SK-N-SH (cell line): Measurements from ENCODE around the gene ATG9A. TPM values are rescaled to one million over a fixed set of nuclear protein-coding genes. Genes with fewer than 3 reads are reported as not detected.

Experiments
- CTCF ChIA-PET: fragments of 300-600, 350-600 bp; formaldehyde crosslinking; extraction: SDS; loops from one replicate; lab custom pipeline; 2021; lab: Yijun Ruan, JAX
- POLR2A ChIA-PET: fragments of 350-600 bp; sonication (Branson Sonifier 250); formaldehyde crosslinking; extraction: SDS; loops from one replicate; lab custom pipeline; 2020; ENCODE audit warnings: antibody characterized with exemption, inconsistent platforms; lab: Yijun Ruan, JAX
- DNase-seq: peaks from one replicate; pipeline ENCODE4 v3.0.0; 2012
- H2AFZ ChIP-seq: fragments of 200-600 bp; sonication (generic); 2 replicates; pipeline ENCODE4 v1.8.1; 2016; ENCODE audit warnings: antibody characterized with exemption, mild to moderate bottlenecking, low read depth
- H3F3A ChIP-seq: fragments of 200-600 bp; sonication (generic); replicated peaks from 2 replicates; pipeline ENCODE3; 2016; ENCODE audit warnings: antibody characterized with exemption, mild to moderate bottlenecking; ENCODE audit not compliant: insufficient read depth
- H3K27ac ChIP-seq, 2 experiments: fragments of 200-500 bp in 1 of 2; fragments of 200-600 bp in 1 of 2; sonication (Bioruptor generic) in 1 of 2; sonication (generic), shearing (Covaris generic) in 1 of 2; 2 replicates each; pipeline versions ENCODE4 v1.5.1 to v1.6.1; 2014 to 2016; ENCODE audit warnings: low read depth in 2 of 2, inconsistent platforms in 1 of 2, low read length in 1 of 2, mild to moderate bottlenecking in 1 of 2, mixed read lengths in 1 of 2
- H3K27me3 ChIP-seq: fragments of 200-600 bp; sonication (generic), shearing (Covaris generic); 2 replicates; pipeline ENCODE4 v1.6.1; 2016; ENCODE audit warnings: mixed run types; ENCODE audit not compliant: insufficient read depth
- H3K36me3 ChIP-seq, 2 experiments: fragments of 200-500 bp in 1 of 2; fragments of 200-600 bp in 1 of 2; sonication (Bioruptor generic) in 1 of 2; sonication (generic) in 1 of 2; replicated peaks in 1 of 2; 2 replicates each; pipeline versions ENCODE3 to v1.5.1; 2014 to 2016; ENCODE audit warnings: low read length in 1 of 2, mild to moderate bottlenecking in 1 of 2; ENCODE audit not compliant: insufficient read depth in 2 of 2, control insufficient read depth in 1 of 2
- H3K4me1 ChIP-seq, 2 experiments: fragments of 200-500 bp in 1 of 2; fragments of 200-600 bp in 1 of 2; sonication (Bioruptor generic) in 1 of 2; sonication (generic), shearing (Covaris generic) in 1 of 2; 2 replicates each; pipeline versions ENCODE4 v1.5.1 to v1.6.1; 2014 to 2016; ENCODE audit warnings: low read depth in 1 of 2, low read length in 1 of 2, mixed run types in 1 of 2; ENCODE audit not compliant: insufficient read depth in 2 of 2, control insufficient read depth in 1 of 2
- H3K4me2 ChIP-seq: fragments of 200-600 bp; sonication (generic), shearing (Covaris generic); 2 replicates; pipeline ENCODE4 v1.6.1; 2017; ENCODE audit warnings: mixed run types
- H3K4me3 ChIP-seq, 2 experiments: fragments of 200-500 bp in 1 of 2; fragments of 200-600 bp in 1 of 2; sonication (Bioruptor generic) in 1 of 2; sonication (generic), shearing (Covaris generic) in 1 of 2; 2 replicates each; pipeline versions ENCODE4 v1.5.1 to v1.8.1; 2014 to 2016; ENCODE audit warnings: low read depth in 2 of 2, inconsistent platforms in 1 of 2, low read length in 1 of 2, mild to moderate bottlenecking in 1 of 2, mixed read lengths in 1 of 2, moderate library complexity in 1 of 2
- H3K79me2 ChIP-seq: fragments of 200-600 bp; sonication (generic); 2 replicates; pipeline ENCODE4 v1.8.1; 2017; ENCODE audit warnings: mild to moderate bottlenecking; ENCODE audit not compliant: insufficient read depth
- H3K9ac ChIP-seq: fragments of 200-600 bp; sonication (generic); 2 replicates; pipeline ENCODE4 v1.6.1; 2017; ENCODE audit warnings: mixed run types
- H3K9me2 ChIP-seq: fragments of 200-600 bp; sonication (generic); 2 replicates; pipeline ENCODE4 v1.6.1; 2017; ENCODE audit warnings: mixed run types
- H3K9me3 ChIP-seq: fragments of 200-600 bp; sonication (generic); 2 replicates; pipeline ENCODE4 v1.6.1; 2017; ENCODE audit warnings: mixed run types, mild to moderate bottlenecking, moderate library complexity
- H4K20me1 ChIP-seq: fragments of 200-600 bp; sonication (generic); 2 replicates; pipeline ENCODE4 v1.6.1; 2017; ENCODE audit warnings: mild to moderate bottlenecking, mixed run types; ENCODE audit not compliant: insufficient read depth
- CHD2 ChIP-seq: fragments of 150-350 bp; IDR thresholded peaks from 2 replicates; pipeline ENCODE4 v1.6.1; 2018; ENCODE audit warnings: low read length; ENCODE audit not compliant: partially characterized antibody
- CTCF ChIP-seq: fragments of 200-600 bp; sonication (generic); IDR thresholded peaks from 2 replicates; pipeline ENCODE4 v1.6.1; 2017; ENCODE audit warnings: antibody characterized with exemption, mild to moderate bottlenecking, moderate library complexity
- ELF1 ChIP-seq: IDR thresholded peaks from 2 replicates; pipeline ENCODE4 v1.4.0; 2012
- FOXM1 ChIP-seq: IDR thresholded peaks from 2 replicates; pipeline ENCODE4 v1.4.0; 2012; ENCODE audit warnings: low read depth, mild to moderate bottlenecking
- GATA2 ChIP-seq: sonication (generic); formaldehyde crosslinking; IDR thresholded peaks from 2 replicates; pipeline ENCODE4 v1.5.0; 2020; ENCODE audit warnings: mild to moderate bottlenecking, missing genetic modification reagents
- IRF3 ChIP-seq: fragments of 150-350 bp; IDR thresholded peaks from 2 replicates; pipeline ENCODE4 v1.6.1; 2016; ENCODE audit warnings: mild to moderate bottlenecking, low read depth, low read length
- JUND ChIP-seq: IDR thresholded peaks from 2 replicates; pipeline ENCODE4 v1.4.0; 2012
- MEF2A ChIP-seq: IDR thresholded peaks from 2 replicates; pipeline ENCODE4 v1.4.0; 2012; ENCODE audit warnings: low read depth, borderline replicate concordance
- MXI1 ChIP-seq: IDR thresholded peaks from 2 replicates; pipeline ENCODE4 v1.6.1; 2012; ENCODE audit warnings: mild to moderate bottlenecking, low read depth, low read length, improper control_type of control experiment
- NRF1 ChIP-seq: IDR thresholded peaks from 2 replicates; pipeline ENCODE4 v1.6.1; 2012; ENCODE audit warnings: low read depth, mild to moderate bottlenecking, low read length
- PBX3 ChIP-seq: IDR thresholded peaks from 2 replicates; pipeline ENCODE4; 2012
- POLR2AphosphoS5 ChIP-seq: IDR thresholded peaks from 2 replicates; pipeline ENCODE4 v1.6.1; 2012; ENCODE audit warnings: low read depth, low read length
- RFX5 ChIP-seq: IDR thresholded peaks from 2 replicates; pipeline ENCODE4 v1.6.1; 2012; ENCODE audit warnings: mild to moderate bottlenecking, improper control_type of control experiment, low read length
- TEAD4 ChIP-seq: IDR thresholded peaks from 2 replicates; pipeline ENCODE4 v1.4.0; 2012; ENCODE audit warnings: mild to moderate bottlenecking, borderline replicate concordance; ENCODE audit not compliant: insufficient read depth
- USF1 ChIP-seq: IDR thresholded peaks from 2 replicates; pipeline ENCODE4 v1.4.0; 2012; ENCODE audit warnings: low read depth, borderline replicate concordance
- USF2 ChIP-seq: fragments of 150-350 bp; IDR thresholded peaks from 2 replicates; pipeline ENCODE4 v1.6.1; 2017; ENCODE audit warnings: antibody characterized with exemption, low read length, low read depth, borderline replicate concordance
- YY1 ChIP-seq: IDR thresholded peaks from 2 replicates; pipeline ENCODE4 v1.4.0; 2012; ENCODE audit warnings: low read depth, mild to moderate bottlenecking
- WGBS: methylation state at CpG from one replicate; pipeline ENCODE4 v1.1.6; 2017; ENCODE audit warnings: low lambda C conversion rate; 5-methylcytosine and 5-hydroxymethylcytosine counted together
- polyA plus RNA-seq, 3 experiments: library from polyadenylated mRNA; depleted of rRNA; stranded (reverse); fragments of >200 nt; gene quantifications; 2 replicates each; pipeline ENCODE4 v1.2.3, GENCODE V29; 2012

Gene ATG9A
- polyA plus RNA-seq, 1 of the 3 experiments (the other 2 are of a cell fraction): 29.6 TPM

- no peaks in the 10 kb centered on the region for H3K9me3 ChIP-seq
- peaks cover 10 to 39% of the 10 kb centered on the region in 2 experiments for H3K36me3 ChIP-seq
- H3K79me2 ChIP-seq: peaks cover 27% of the 10 kb centered on the region
- ChIA-PET POLR2A (interaction anchor here (0.7 to 2.7 kb wide), 4 partner anchors 10 to 51 kb away, joined by 3 to 23 read pairs (median 14); partner anchors contain the start of genes ABCB6, CNPPD1, GLB1L and STK16), CTCF (interaction anchor here (0.8 to 5.1 kb wide), 6 partner anchors 9 to 198 kb away, joined by 3 to 40 read pairs (median 6); partner anchors contain the start of gene ABCB6)
- H3K4me1 ChIP-seq: peaks cover 3 to 16% of the 10 kb centered on the region in 2 experiments; a peak in 1 of 4 replicates
- DNase-seq: no peak
- peaks cover 11% of the 10 kb centered on the region for H3F3A ChIP-seq
- H3K27me3 ChIP-seq: no peaks in the 10 kb centered on the region
- H3K4me2 ChIP-seq: peak overlapping the region; percentile 98
- peak overlapping the region; percentile 78 for H3K9ac ChIP-seq
- 50% methylated on average over 6 of the region's 7 CpGs for WGBS
- no peaks in the 10 kb centered on the region for H3K9me2 ChIP-seq
- H3K27ac ChIP-seq: peak overlapping the region in 1 of 2 experiments; percentile 75; a peak in 2 of 4 replicates
- peak overlapping the region; percentile 75; the same call in 1 of the 2 replicates for H2AFZ ChIP-seq
- H4K20me1 ChIP-seq: no peaks in the 10 kb centered on the region
- H3K4me3 ChIP-seq: peak overlapping the region; percentile 82 to 87
- TF ChIP-seq YY1: no peak
- TF ChIP-seq MEF2A: no peak
- no peak for TF ChIP-seq TEAD4
- no peak for TF ChIP-seq PBX3
- no peak for TF ChIP-seq POLR2AphosphoS5
- no peak for TF ChIP-seq RFX5
- TF ChIP-seq JUND: no peak
- TF ChIP-seq USF1: no peak
- TF ChIP-seq NRF1: no peak
- TF ChIP-seq MXI1: no peak
These were observed 1.2 kb downstream of the ATG9A start for GRCh38 chr2:219228041-219228910.

- H4K20me1 ChIP-seq: no peaks in the 10 kb centered on the region
- POLR2A ChIA-PET: no interaction called here
- WGBS: 100% methylated on average over 3 of the region's 3 CpGs
- TF ChIP-seq FOXM1: no peak
- no peak for TF ChIP-seq RFX5
- no peak for TF ChIP-seq CHD2
- no peak for TF ChIP-seq GATA2 (CRISPR knock-in tag)
- no peak for TF ChIP-seq ELF1
- no peak for TF ChIP-seq USF2
- no peak for TF ChIP-seq PBX3
- TF ChIP-seq CTCF: no peak
- TF ChIP-seq NRF1: no peak
- no peak for TF ChIP-seq IRF3
These were observed 4.1 kb downstream of the ATG9A start for GRCh38 chr2:219225350-219225749.

More at GRCh38 chr2:219225350-219225749, 4.1 kb downstream of the ATG9A start:
- Histone ChIP-seq H3F3A (peaks cover 6% of the 10 kb centered on the region), H3K4me2 (no peak overlapping the region), H3K9me3 (no peaks in the 10 kb centered on the region), H2AFZ (no peak overlapping the region), H3K4me1 (peaks cover 0 to 13% of the 10 kb centered on the region in 2 experiments; a peak in 1 of 4 replicates), H3K27ac (no peak overlapping the region), H3K79me2 (peaks cover 20% of the 10 kb centered on the region), H3K4me3 (no peak overlapping the region), H3K9me2 (no peaks in the 10 kb centered on the region), H3K27me3 (no peaks in the 10 kb centered on the region), H3K9ac (no peak overlapping the region), H3K36me3 (peaks cover 8 to 41% of the 10 kb centered on the region in 2 experiments)
- DNase-seq: no peak
- CTCF ChIA-PET: interaction anchor here (0.6 to 2.1 kb wide), 3 partner anchors 27 to 73 kb away, joined by 3 to 7 read pairs (median 7); no protein-coding TSS in a partner anchor
